ENCODE measurements around the gene TGFBI. TPM values are rescaled to one million over a fixed set of nuclear protein-coding genes. Genes with fewer than 3 reads are reported as not detected.

Gene TGFBI
- total RNA-seq, 1 donor from 2014 or later, result not detected

DNA sequence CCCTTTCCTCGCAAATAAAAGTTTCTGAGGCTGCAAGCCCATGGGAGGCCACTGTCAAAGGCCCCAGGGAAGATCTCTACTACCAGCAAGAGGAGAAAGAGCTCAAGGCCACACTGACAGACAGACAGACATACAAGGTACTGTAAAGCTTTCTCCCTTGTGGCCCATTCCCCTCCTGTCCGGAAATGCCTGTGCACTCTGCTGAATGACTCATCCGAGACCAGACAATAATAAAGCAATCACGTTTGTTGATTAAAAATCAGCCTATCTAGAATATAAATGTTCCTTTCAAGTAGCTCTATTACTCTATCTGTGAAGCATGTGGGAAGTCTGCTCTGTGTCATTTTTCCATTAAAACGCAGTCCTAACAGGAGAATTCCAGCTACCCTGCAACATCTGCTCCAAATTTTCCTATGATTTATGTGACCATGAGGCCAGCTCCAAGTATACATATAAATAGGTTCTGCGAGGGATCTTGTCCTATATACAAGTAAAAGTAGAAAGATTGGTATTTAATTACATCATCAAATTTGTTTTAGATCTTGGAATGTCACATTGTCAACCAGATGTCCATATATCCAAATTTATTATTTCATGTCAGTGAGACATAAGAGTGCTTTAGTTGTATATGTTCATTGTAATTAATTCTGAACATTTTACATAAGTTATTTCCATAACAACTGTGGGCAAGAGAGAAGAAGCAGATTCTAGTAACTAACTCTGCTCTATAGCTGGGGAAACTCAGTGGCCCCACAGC, 34.7 kb upstream of the TGFBI start:
- H3K4me3 Mint-ChIP-seq, result no peak overlapping the region
- H3K27me3 Mint-ChIP-seq (ENCODE audit: insufficient read depth), result peaks cover 6% of the 10 kb centered on the region
- H3K4me1 Mint-ChIP-seq (ENCODE audit: low read depth), result no peaks in the 10 kb centered on the region
- no peaks in the 10 kb centered on the region for H3K36me3 Mint-ChIP-seq (ENCODE audit: low read depth)
- H3K27ac Mint-ChIP-seq, result no peak overlapping the region
- intact Hi-C loops (cut with micrococcal nuclease), result no loop called here
- DNase-seq (ENCODE audit: low spot score), result no peak
- H3K9me3 Mint-ChIP-seq, result no peaks in the 10 kb centered on the region

DNA sequence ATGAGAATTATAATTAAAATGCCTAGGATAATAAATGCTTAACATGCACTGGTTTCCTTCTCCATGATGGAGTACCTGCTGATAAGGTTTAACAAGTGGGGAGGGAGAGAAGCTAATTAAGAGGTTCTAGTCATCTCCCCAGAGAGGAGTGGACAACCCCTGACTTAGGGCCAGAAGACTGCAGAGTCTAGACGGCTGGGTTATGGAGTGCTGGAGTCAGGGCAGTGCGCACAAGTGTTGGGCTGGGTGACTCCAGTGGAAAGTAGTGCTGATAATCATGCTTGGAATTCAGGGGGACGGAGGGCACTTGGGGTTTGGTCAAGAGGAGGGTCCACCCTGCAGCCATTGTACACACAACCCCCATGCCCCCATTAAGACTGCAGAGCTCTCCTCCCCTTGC, 32.8 kb upstream of the TGFBI start:
- H3K9me3 Mint-ChIP-seq, result no peaks in the 10 kb centered on the region
- H3K36me3 Mint-ChIP-seq (ENCODE audit: low read depth), result no peaks in the 10 kb centered on the region
- H3K4me3 Mint-ChIP-seq, result no peak overlapping the region
- no peak for DNase-seq (ENCODE audit: low spot score)
- no peaks in the 10 kb centered on the region for H3K4me1 Mint-ChIP-seq (ENCODE audit: low read depth)
- peaks cover 9% of the 10 kb centered on the region for H3K27me3 Mint-ChIP-seq (ENCODE audit: insufficient read depth)
- H3K27ac Mint-ChIP-seq, result no peak overlapping the region
- intact Hi-C loops (cut with micrococcal nuclease), result no loop called here

DNA sequence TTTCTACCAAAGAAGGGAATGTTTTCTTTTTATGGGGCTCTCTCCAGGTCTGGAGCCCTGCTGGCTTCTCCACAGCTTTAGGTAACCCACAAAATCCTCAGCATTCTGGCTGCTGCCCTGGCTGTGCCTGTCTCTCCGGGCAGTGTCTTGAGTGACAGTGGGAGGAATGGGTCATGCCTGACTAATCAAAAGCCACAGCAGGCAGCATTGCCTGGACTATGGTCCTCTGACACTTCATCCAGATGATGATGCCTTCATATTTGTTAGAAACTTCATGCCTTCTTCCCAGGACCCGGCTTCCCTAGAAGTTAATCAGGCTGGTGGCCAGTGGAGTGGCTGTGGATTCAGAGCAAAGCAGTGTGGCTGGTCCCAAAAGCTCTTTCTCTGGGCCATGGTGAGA, 32.2 kb upstream of the TGFBI start:
- Mint-ChIP-seq H3K4me1 (ENCODE audit: low read depth) (no peaks in the 10 kb centered on the region), H3K27ac (no peak overlapping the region), H3K27me3 (ENCODE audit: insufficient read depth) (peaks cover 9% of the 10 kb centered on the region)

DNA sequence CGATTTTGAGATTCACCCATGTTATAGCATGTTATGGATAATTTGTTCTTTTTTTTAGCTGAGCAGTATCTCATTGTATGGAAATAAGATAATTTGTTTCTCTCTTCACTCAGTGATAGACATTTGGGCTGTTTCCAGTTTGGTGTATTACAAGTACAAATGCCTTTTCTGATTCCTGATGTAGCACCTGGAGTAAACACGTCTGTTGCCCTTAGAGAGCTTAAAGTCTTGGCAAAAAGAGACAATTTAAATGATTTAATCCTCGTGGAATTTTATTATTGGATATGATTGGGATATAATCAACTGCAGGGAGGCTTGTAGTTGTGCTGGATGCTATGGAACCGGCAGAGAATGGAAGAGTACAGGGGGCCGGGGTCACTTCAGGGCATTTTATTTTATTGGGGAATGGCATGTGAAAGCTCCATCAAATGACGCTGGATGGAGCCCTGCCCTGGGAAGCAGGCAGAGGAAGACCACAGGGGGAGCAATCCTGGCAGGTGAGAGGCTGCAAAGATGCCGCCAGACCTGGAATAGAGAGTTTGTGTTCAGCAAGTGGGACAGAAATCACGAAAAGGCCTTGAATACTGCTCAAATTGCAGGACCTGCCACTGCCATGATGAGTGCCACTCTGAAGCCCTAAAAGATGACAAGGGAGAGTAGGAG, 31.0 kb upstream of the TGFBI start:
- H3K27ac Mint-ChIP-seq, result no peak overlapping the region
- intact Hi-C loops (cut with micrococcal nuclease), result no loop called here
- H3K4me3 Mint-ChIP-seq, result no peak overlapping the region
- H3K9me3 Mint-ChIP-seq, result no peaks in the 10 kb centered on the region
- peaks cover 9% of the 10 kb centered on the region for H3K27me3 Mint-ChIP-seq (ENCODE audit: insufficient read depth)
- H3K36me3 Mint-ChIP-seq (ENCODE audit: low read depth), result no peaks in the 10 kb centered on the region
- no peaks in the 10 kb centered on the region for H3K4me1 Mint-ChIP-seq (ENCODE audit: low read depth)
- no peak for DNase-seq (ENCODE audit: low spot score)

More for the DNA sequence above, 32.2 kb upstream of the TGFBI start:
- no peaks in the 10 kb centered on the region for H3K36me3 Mint-ChIP-seq (ENCODE audit: low read depth)
- intact Hi-C loops (cut with micrococcal nuclease), result no loop called here
- H3K4me3 Mint-ChIP-seq, result no peak overlapping the region
- no peak for DNase-seq (ENCODE audit: low spot score)
- no peaks in the 10 kb centered on the region for H3K9me3 Mint-ChIP-seq

DNA sequence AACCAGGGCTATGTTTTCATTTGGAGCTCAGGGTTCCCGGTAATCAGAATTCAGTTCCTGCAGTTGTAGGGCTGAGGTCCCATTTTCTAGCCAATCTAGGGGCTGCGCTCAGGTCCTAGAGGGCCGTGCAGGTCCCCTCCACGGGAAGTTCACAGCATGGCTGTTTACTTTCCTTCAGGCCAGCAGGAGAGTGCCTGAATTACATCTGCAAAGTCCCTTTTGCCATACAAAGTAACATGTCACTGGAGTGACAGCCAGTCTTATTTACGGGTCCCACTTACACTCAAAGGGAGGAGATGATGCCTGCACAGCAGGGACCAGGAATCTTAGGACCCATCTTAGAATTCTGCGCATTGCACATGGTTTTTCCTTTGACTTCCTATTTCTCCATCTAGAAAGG, 29.9 kb upstream of the TGFBI start:
- Mint-ChIP-seq H3K36me3 (ENCODE audit: low read depth) (no peaks in the 10 kb centered on the region), H3K27ac (no peak overlapping the region), H3K4me3 (no peak overlapping the region), H3K9me3 (no peaks in the 10 kb centered on the region), H3K4me1 (ENCODE audit: low read depth) (no peaks in the 10 kb centered on the region), H3K27me3 (ENCODE audit: insufficient read depth) (peaks cover 9% of the 10 kb centered on the region)
- DNase-seq (ENCODE audit: low spot score), result no peak
- intact Hi-C loops (cut with micrococcal nuclease), result no loop called here

DNA sequence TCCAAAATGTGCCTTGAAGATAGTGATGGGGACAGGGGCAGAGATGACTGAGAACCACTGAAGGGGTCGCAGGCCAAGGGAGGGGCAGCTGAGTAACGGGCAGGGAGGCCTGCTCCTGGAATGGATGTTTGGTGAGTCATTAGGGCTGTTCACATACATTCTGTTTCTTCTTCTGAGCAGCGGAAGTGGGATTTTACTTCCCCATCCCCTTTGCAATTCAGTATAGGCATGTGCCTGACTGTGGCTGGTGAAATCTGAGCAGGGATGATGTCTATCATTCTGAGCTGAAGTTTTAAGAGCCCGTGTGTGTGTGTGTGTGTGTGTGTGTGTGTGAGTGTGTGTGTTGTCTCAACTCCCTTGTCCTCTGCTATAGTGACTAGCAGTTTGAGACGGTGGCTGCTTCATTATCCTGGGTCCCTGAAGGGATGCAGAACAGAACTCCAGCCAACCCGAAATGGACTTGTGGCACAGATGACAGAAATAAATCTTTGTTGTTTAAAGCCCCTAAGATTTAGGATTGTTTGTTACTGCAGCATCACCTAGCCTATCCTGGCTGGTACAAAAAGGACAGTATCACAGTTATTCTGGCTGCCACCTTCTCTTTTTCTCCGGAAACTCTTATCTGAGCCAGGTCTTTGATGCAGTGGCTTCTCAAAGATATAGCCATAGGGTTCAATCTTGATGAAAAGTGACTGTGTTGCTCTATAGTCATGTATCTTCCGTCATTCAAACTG, 29.2 kb upstream of the TGFBI start:
- Mint-ChIP-seq H3K4me1 (ENCODE audit: low read depth) (no peaks in the 10 kb centered on the region), H3K9me3 (no peaks in the 10 kb centered on the region), H3K36me3 (ENCODE audit: low read depth) (no peaks in the 10 kb centered on the region), H3K27me3 (ENCODE audit: insufficient read depth) (peaks cover 9% of the 10 kb centered on the region), H3K27ac (no peak overlapping the region), H3K4me3 (no peak overlapping the region)
- DNase-seq (ENCODE audit: low spot score), result no peak
- intact Hi-C loops (cut with micrococcal nuclease), result no loop called here

DNA sequence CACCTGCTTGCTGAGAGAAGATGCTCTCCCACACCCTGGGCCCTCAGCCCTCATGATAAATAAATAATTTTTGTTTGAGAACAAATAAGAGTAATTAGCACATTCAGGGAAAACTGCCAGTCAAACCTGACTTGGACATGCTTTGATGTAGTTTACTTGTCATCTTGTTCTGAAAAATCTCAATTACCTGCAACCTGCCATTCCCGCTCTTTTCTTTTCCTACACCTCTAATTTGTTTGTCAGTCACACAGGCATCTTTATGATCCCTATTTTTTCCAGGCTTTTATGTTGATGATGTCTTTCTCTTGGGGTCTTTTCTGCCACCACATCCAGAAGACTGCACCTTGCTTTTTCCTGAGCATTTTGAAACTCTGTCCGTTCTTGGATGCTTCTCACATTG, 28.6 kb upstream of the TGFBI start:
- Mint-ChIP-seq H3K36me3 (ENCODE audit: low read depth) (no peaks in the 10 kb centered on the region), H3K27me3 (ENCODE audit: insufficient read depth) (peaks cover 9% of the 10 kb centered on the region), H3K27ac (no peak overlapping the region), H3K9me3 (no peaks in the 10 kb centered on the region), H3K4me3 (no peak overlapping the region), H3K4me1 (ENCODE audit: low read depth) (no peaks in the 10 kb centered on the region)
- no peak for DNase-seq (ENCODE audit: low spot score)
- intact Hi-C loops (cut with micrococcal nuclease), result no loop called here

DNA sequence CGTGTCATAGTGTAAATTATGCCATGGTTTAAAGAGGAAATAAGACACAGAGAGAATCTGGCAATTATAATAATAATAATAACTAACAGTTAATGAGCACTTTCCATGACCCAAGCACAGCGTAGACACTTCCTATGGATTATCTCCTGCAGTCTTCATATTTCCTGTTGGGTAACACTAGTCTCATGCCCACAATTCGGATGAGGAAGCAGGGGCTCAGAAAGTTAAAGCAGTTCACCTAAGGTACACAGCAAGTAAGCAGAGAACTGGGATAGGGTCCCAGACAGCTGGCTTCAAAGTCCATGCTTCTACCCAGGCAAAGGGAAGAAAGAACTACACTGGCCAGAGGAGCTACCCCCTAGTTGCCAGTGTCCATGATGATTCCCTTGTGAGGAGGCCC, 27.9 kb upstream of the TGFBI start:
- Mint-ChIP-seq H3K4me1 (ENCODE audit: low read depth) (no peaks in the 10 kb centered on the region), H3K4me3 (no peak overlapping the region), H3K36me3 (ENCODE audit: low read depth) (no peaks in the 10 kb centered on the region), H3K27ac (no peak overlapping the region), H3K27me3 (ENCODE audit: insufficient read depth) (peaks cover 9% of the 10 kb centered on the region), H3K9me3 (no peaks in the 10 kb centered on the region)
- no peak for DNase-seq (ENCODE audit: low spot score)
- intact Hi-C loops (cut with micrococcal nuclease), result no loop called here

DNA sequence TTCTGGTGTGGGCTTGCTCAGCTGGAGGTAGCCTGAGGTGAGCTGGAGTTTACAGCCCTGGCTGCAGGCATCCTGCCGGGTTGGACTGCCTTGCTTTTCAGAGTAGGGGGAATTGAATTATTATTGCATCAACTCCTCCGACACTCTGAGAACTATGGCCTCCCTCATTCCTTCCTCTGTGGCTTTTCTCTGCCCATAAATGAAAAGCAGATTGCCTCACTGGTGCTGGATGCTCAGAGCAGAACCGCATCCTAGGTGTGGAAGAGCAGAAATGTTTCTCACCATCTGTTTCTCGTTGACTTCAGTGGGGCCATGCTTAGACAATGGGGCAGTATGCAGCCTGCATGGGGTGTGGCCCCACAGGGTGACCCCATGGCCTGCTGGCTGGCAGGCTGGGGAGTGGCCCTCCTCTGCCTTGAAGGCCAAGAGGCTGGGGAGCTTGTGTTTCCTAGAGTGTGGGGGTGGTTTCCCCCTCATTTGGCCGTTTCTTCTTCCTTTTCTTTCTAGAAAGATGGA, 27.3 kb upstream of the TGFBI start:
- peaks cover 9% of the 10 kb centered on the region for H3K27me3 Mint-ChIP-seq (ENCODE audit: insufficient read depth)
- H3K36me3 Mint-ChIP-seq (ENCODE audit: low read depth), result no peaks in the 10 kb centered on the region
- no peaks in the 10 kb centered on the region for H3K4me1 Mint-ChIP-seq (ENCODE audit: low read depth)
- intact Hi-C loops (cut with micrococcal nuclease), result no loop called here
- no peak overlapping the region for H3K4me3 Mint-ChIP-seq
- no peak overlapping the region for H3K27ac Mint-ChIP-seq
- no peaks in the 10 kb centered on the region for H3K9me3 Mint-ChIP-seq
- no peak for DNase-seq (ENCODE audit: low spot score)

DNA sequence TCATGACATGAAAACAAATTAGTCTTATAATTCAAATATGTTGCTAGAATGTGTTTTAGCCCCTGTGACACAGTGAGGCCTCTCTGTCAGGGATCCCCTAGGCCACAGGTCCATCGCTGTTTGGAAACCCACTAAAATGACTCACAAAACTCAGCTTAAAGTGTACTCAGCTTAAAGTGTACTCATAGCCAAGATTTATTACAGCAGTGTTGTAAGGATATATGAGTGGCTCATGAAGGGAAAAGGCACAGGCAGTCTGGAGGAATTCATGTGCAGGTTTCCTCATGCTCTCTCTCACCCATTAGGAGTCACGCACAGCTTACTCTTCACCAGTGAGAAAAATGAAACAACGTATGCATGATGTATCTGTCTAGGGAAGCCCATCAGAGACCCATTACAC, 24.4 kb upstream of the TGFBI start:
- intact Hi-C loops (cut with micrococcal nuclease), result no loop called here
- no peak overlapping the region for H3K27ac Mint-ChIP-seq
- no peaks in the 10 kb centered on the region for H3K36me3 Mint-ChIP-seq (ENCODE audit: low read depth)
- no peak overlapping the region for H3K4me3 Mint-ChIP-seq
- no peaks in the 10 kb centered on the region for H3K4me1 Mint-ChIP-seq (ENCODE audit: low read depth)
- DNase-seq (ENCODE audit: low spot score), result no peak
- no peaks in the 10 kb centered on the region for H3K9me3 Mint-ChIP-seq
- H3K27me3 Mint-ChIP-seq (ENCODE audit: insufficient read depth), result peaks cover 3% of the 10 kb centered on the region

DNA sequence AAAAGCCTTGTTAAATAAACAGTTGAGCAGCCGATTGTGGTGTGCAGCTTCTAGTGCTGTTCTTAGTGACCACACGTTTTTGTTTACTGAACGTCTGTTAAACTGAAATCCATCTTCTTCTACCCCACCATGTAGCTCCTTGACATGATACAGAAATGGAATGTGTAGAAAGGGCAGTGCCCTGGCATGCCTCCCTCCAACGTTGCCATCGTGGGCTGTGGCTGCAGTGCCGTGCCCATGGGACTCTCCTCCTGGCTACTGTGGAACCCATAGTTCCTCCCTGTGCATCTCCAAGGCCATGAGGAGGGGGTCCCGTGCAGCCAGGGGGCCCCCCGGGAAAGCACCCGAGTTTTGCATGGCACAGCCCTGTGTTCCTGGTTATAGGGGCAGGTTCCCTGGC, 23.3 kb upstream of the TGFBI start:
- no peaks in the 10 kb centered on the region for H3K4me1 Mint-ChIP-seq (ENCODE audit: low read depth)
- H3K27me3 Mint-ChIP-seq (ENCODE audit: insufficient read depth), result peaks cover 2% of the 10 kb centered on the region
- no peak overlapping the region for H3K27ac Mint-ChIP-seq
- H3K4me3 Mint-ChIP-seq, result no peak overlapping the region
- no peak for DNase-seq (ENCODE audit: low spot score)
- no peaks in the 10 kb centered on the region for H3K9me3 Mint-ChIP-seq
- intact Hi-C loops (cut with micrococcal nuclease), result no loop called here
- H3K36me3 Mint-ChIP-seq (ENCODE audit: low read depth), result no peaks in the 10 kb centered on the region

DNA sequence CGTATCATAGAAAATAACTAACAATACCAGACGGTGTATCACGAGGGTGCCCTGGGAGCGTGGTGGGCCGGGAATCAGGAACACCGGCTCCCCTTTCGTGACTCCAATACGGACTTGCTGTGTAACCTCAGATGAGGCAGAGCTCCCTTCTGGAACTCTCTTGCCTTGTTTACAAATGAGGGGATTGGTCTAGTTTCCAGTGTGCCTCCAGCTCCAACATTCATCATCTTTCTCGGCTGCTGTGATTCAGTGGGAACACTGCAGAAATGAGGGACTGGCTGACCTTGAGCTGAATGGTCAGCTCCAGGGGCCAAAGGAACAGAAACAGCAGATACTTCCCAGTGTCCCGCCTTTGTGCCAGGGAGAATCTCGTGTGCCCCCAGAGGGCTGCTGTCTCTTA, 22.6 kb upstream of the TGFBI start:
- Mint-ChIP-seq H3K4me1 (ENCODE audit: low read depth) (no peaks in the 10 kb centered on the region), H3K9me3 (no peaks in the 10 kb centered on the region), H3K4me3 (no peak overlapping the region), H3K36me3 (ENCODE audit: low read depth) (no peaks in the 10 kb centered on the region), H3K27ac (no peak overlapping the region), H3K27me3 (ENCODE audit: insufficient read depth) (peaks cover 3% of the 10 kb centered on the region)
- DNase-seq (ENCODE audit: low spot score), result no peak
- intact Hi-C loops (cut with micrococcal nuclease), result no loop called here

DNA sequence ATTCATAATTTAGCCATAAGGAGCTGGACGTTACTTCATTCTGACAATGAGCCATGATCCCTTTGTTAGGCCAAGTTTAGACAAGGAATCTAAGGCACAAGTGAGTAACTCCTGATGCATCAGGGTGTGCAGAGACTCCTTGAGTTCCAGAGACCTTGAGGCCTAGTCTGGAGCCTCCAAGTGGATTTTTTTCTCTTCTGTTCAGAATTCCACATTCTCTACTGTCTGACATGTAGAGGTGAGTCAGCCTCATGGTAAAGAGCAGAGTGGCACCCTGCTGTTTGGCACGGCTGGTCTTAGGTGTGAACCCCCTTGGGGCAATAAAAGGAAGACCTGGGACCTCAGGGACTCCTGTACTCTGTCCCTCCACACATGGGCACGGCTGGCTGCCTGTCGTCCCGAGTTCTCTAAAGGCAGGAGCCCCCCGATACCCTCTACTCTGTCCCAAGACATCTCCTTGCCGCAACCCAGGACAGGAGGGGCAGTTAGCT, 22.0 kb upstream of the TGFBI start:
- H3K4me3 Mint-ChIP-seq, result no peak overlapping the region
- peaks cover 8% of the 10 kb centered on the region for H3K27me3 Mint-ChIP-seq (ENCODE audit: insufficient read depth)
- H3K27ac Mint-ChIP-seq, result no peak overlapping the region
- H3K36me3 Mint-ChIP-seq (ENCODE audit: low read depth), result no peaks in the 10 kb centered on the region
- H3K4me1 Mint-ChIP-seq (ENCODE audit: low read depth), result no peaks in the 10 kb centered on the region
- H3K9me3 Mint-ChIP-seq, result no peaks in the 10 kb centered on the region
- no peak for DNase-seq (ENCODE audit: low spot score)
- intact Hi-C loops (cut with micrococcal nuclease), result no loop called here

Measured in activated T-helper 1 cell treated with anti-CD3 and anti-CD28 coated beads, Interleukin-12 subunit alpha, Interleukin-12 subunit beta, Interleukin-2, Interleukin-4 antibody, amounts not matched to agents 30 ng/mL and 10 ng/mL and 1 ng/mL, durations not matched to agents 14 hours and 24 hours and 36 hours (primary cell).